ENCODE measurements around the gene SYNPR. TPM values are rescaled to one million over a fixed set of nuclear protein-coding genes. Genes with fewer than 3 reads are reported as not detected.

SYNPR gene
- total and polyA plus RNA-seq, 9 donors = not detected

- no peaks in the 10 kb centered on the region for H3K9me3 ChIP-seq
- no peaks in the 10 kb centered on the region for H3K36me3 ChIP-seq
- H3K4me1 ChIP-seq (ENCODE audit: insufficient read depth) = no peaks in the 10 kb centered on the region
- no peak for TF ChIP-seq POLR2A (IDR thresholded peaks at IDR 0.05)
- no peak for TF ChIP-seq CTCF (IDR thresholded peaks at IDR 0.05)
- TF ChIP-seq EP300 (IDR thresholded peaks at IDR 0.05) = no peak
- DNase-seq = peak; percentile 50 to 74 (median 69)
- H3K27ac ChIP-seq = no peak overlapping the region
- 0 to 1% (median 0%) methylated on average over 9 of the region's 9 CpGs for WGBS, 3 donors
- intact Hi-C loops (cut with DNase I) = no loop called here
- H3K27me3 ChIP-seq = no peaks in the 10 kb centered on the region
- H3K4me3 ChIP-seq = no peak overlapping the region
These were observed 65.6 kb downstream of the SYNPR start for GRCh38 chr3:63343674-63344073.

- WGBS, 3 donors = 21 to 24% (median 21%) methylated on average over 3 of the region's 3 CpGs
These were observed 66.6 kb downstream of the SYNPR start for GRCh38 chr3:63344661-63345060.

GRCh38 chr3:63349583-63350573 is 71.8 kb downstream of the SYNPR start:
- Histone ChIP-seq H3K27ac (no peak overlapping the region), H3K4me1 (ENCODE audit: insufficient read depth) (no peaks in the 10 kb centered on the region), H3K36me3 (no peaks in the 10 kb centered on the region), H3K9me3 (no peaks in the 10 kb centered on the region), H3K4me3 (no peak overlapping the region), H3K27me3 (no peaks in the 10 kb centered on the region)
- DNase-seq = peak in 3 of 5 donors; percentile 15 to 28 (median 20)
- intact Hi-C loops (cut with DNase I) = loop anchor here (5.0 to 10.0 kb wide), 3 partner anchors 465 to 645 kb away; partner anchors contain the start of gene C3orf49 (in 4 of the 4)
- TF ChIP-seq EP300 (IDR thresholded peaks at IDR 0.05) = no peak
- TF ChIP-seq CTCF (IDR thresholded peaks at IDR 0.05) = peak in 1 of 3 donors; percentile 42
- 20 to 24% (median 22%) methylated on average over 8 of the region's 8 CpGs for WGBS, 3 donors

More at GRCh38 chr3:63344661-63345060, 66.6 kb downstream of the SYNPR start:
- H3K4me3 ChIP-seq = no peak overlapping the region
- H3K27me3 ChIP-seq = no peaks in the 10 kb centered on the region
- H3K4me1 ChIP-seq (ENCODE audit: insufficient read depth) = no peaks in the 10 kb centered on the region
- no peaks in the 10 kb centered on the region for H3K36me3 ChIP-seq
- no peak for DNase-seq
- H3K9me3 ChIP-seq = no peaks in the 10 kb centered on the region
- no peak overlapping the region for H3K27ac ChIP-seq
- no peak for TF ChIP-seq POLR2A (IDR thresholded peaks at IDR 0.05)
- TF ChIP-seq CTCF (IDR thresholded peaks at IDR 0.05) = no peak
- no peak for TF ChIP-seq EP300 (IDR thresholded peaks at IDR 0.05)
- intact Hi-C loops (cut with DNase I) = no loop called here

- 34 to 36% (median 35%) methylated on average over 9 of the region's 9 CpGs for WGBS, 3 donors
- DNase-seq = no peak
- Histone ChIP-seq H3K9me3 (no peaks in the 10 kb centered on the region), H3K4me3 (no peak overlapping the region), H3K27me3 (no peaks in the 10 kb centered on the region), H3K27ac (no peak overlapping the region), H3K36me3 (no peaks in the 10 kb centered on the region), H3K4me1 (ENCODE audit: insufficient read depth) (no peaks in the 10 kb centered on the region)
- intact Hi-C loops (cut with DNase I) = loop anchor here (5.0 to 10.0 kb wide), 3 partner anchors 463 to 643 kb away; partner anchors contain the start of gene C3orf49 (in 4 of the 4)
- TF ChIP-seq POLR2A (IDR thresholded peaks at IDR 0.05) = no peak
- peak; percentile 8 to 67 (median 33) for TF ChIP-seq CTCF (IDR thresholded peaks at IDR 0.05)
These were observed 73.3 kb downstream of the SYNPR start for GRCh38 chr3:63351159-63352007.
